Progenitor cell of endocrine pancreas (in vitro differentiated cells): ENCODE results near the gene SEMA4G. TPM values are rescaled to one million over a fixed set of nuclear protein-coding genes. Genes with fewer than 3 reads are reported as not detected.
A peak's percentile ranks its signal among the peaks of the same experiment; 100 is the strongest.

ENCODE experiments used
- DNase-seq: peaks from one replicate; pipeline ENCODE4 v3.0.0; 2021; ENCODE audit warnings: low spot score; ENCODE audit not compliant: unreplicated experiment
- H3K27ac Mint-ChIP-seq: 2 replicates; pipeline ENCODE4 v1.8.0; 2021; ENCODE audit warnings: mild to moderate bottlenecking, moderate library complexity, mixed read lengths
- H3K27me3 Mint-ChIP-seq: 2 replicates; pipeline ENCODE4 v1.8.0; 2021; ENCODE audit warnings: mixed read lengths
- H3K36me3 Mint-ChIP-seq: 2 replicates; pipeline ENCODE4 v1.8.0; 2022; ENCODE audit warnings: mixed read lengths; ENCODE audit not compliant: insufficient read depth
- H3K4me1 Mint-ChIP-seq: 2 replicates; pipeline ENCODE4 v1.8.0; 2021; ENCODE audit warnings: low read depth, mixed read lengths
- H3K4me3 Mint-ChIP-seq: 2 replicates; pipeline ENCODE4 v1.8.0; 2021; ENCODE audit warnings: low read depth, mild to moderate bottlenecking, moderate library complexity, mixed read lengths
- H3K9me3 Mint-ChIP-seq: 2 replicates; pipeline ENCODE4 v1.8.0; 2021; ENCODE audit warnings: low read depth, mixed read lengths
- CTCF ChIP-seq: fragments of 200-600 bp; sonication (generic); IDR thresholded peaks from one replicate; pipeline ENCODE4 v1.5.0; 2021; ENCODE audit warnings: antibody characterized with exemption, mild to moderate bottlenecking; ENCODE audit not compliant: unreplicated experiment
- total RNA-seq: library from RNA; stranded (reverse); gene quantifications from 2 replicates; pipeline ENCODE4 v1.2.1, GENCODE V29; 2021

Gene SEMA4G
- total RNA-seq, 1 donor from 2014 or later = 62.3 TPM

GRCh38 chr10:101000127-101000914 lies 31.0 kb downstream of the SEMA4G start:
- Mint-ChIP-seq H3K27ac (peak overlapping the region; percentile 97), H3K36me3 (peaks cover 4% of the 10 kb centered on the region), H3K4me1 (peaks cover 16% of the 10 kb centered on the region), H3K4me3 (peak overlapping the region; percentile 75), H3K27me3 (no peaks in the 10 kb centered on the region), H3K9me3 (no peaks in the 10 kb centered on the region)
- DNase-seq = no peak
- TF ChIP-seq CTCF = no peak

GRCh38 chr10:101000915-101001658 lies 31.8 kb downstream of the SEMA4G start:
- Mint-ChIP-seq H3K4me3 (peak overlapping the region; percentile 75), H3K4me1 (peaks cover 16% of the 10 kb centered on the region), H3K27ac (peak overlapping the region; percentile 86), H3K9me3 (no peaks in the 10 kb centered on the region), H3K36me3 (peaks cover 5% of the 10 kb centered on the region), H3K27me3 (no peaks in the 10 kb centered on the region)
- DNase-seq = no peak
- no peak for TF ChIP-seq CTCF

GRCh38 chr10:101001659-101002035 lies 32.3 kb downstream of the SEMA4G start:
- Mint-ChIP-seq H3K9me3 (no peaks in the 10 kb centered on the region), H3K4me3 (no peak overlapping the region), H3K4me1 (peaks cover 16% of the 10 kb centered on the region), H3K27me3 (no peaks in the 10 kb centered on the region), H3K36me3 (peaks cover 6% of the 10 kb centered on the region), H3K27ac (no peak overlapping the region)
- TF ChIP-seq CTCF = no peak
- no peak for DNase-seq

- Mint-ChIP-seq H3K27ac (no peak overlapping the region), H3K4me3 (no peak overlapping the region), H3K9me3 (no peaks in the 10 kb centered on the region), H3K4me1 (peaks cover 16% of the 10 kb centered on the region), H3K27me3 (no peaks in the 10 kb centered on the region), H3K36me3 (peaks cover 6% of the 10 kb centered on the region)
- TF ChIP-seq CTCF = no peak
- DNase-seq = no peak
These were observed 33.2 kb downstream of the SEMA4G start for GRCh38 chr10:101002456-101002855.

- H3K27ac Mint-ChIP-seq = no peak overlapping the region
- no peak for TF ChIP-seq CTCF
- H3K36me3 Mint-ChIP-seq = peaks cover 6% of the 10 kb centered on the region
- no peak overlapping the region for H3K4me3 Mint-ChIP-seq
- no peaks in the 10 kb centered on the region for H3K9me3 Mint-ChIP-seq
- no peak for DNase-seq
- H3K4me1 Mint-ChIP-seq = peaks cover 10% of the 10 kb centered on the region
- no peaks in the 10 kb centered on the region for H3K27me3 Mint-ChIP-seq
These were observed 34.4 kb downstream of the SEMA4G start for GRCh38 chr10:101003639-101004206.
